PC-9 (cell line): ENCODE data around the gene SUPT20H. TPM values are rescaled to one million over a fixed set of nuclear protein-coding genes. Genes with fewer than 3 reads are reported as not detected.

Experiments used
- BruUV-seq: library from RNA; stranded (reverse); fragments of 400-500 nt; replicated peaks from 2 replicates; lab custom pipeline; 2021; lab: Mats Ljungman, UMichigan
- CTCF ChIA-PET: fragments of 300-600 bp; sonication (Branson Sonifier 250); formaldehyde crosslinking; loops from one replicate; lab custom pipeline; 2022; ENCODE audit warnings: antibody characterized with exemption; lab: Charles Lee
- POLR2A ChIA-PET: fragments of 300-600 bp; sonication (Branson Sonifier 250); formaldehyde crosslinking; loops from one replicate; lab custom pipeline; 2022; ENCODE audit warnings: antibody characterized with exemption; ENCODE audit not compliant: unreplicated experiment; lab: Charles Lee
- DNase-seq, 2 experiments: peaks; one replicate each; pipeline versions ENCODE4 v3.0.0 to v3.0.0-alpha.2; 2015 to 2022; ENCODE audit warnings: mixed read lengths in 1 of 2
- H2AFZ ChIP-seq: fragments of 200-600 bp; sonication (generic); 2 replicates; pipeline ENCODE4 v1.8.1; 2017; ENCODE audit warnings: antibody characterized with exemption
- H3F3A ChIP-seq: fragments of 200-600 bp; sonication (generic); 2 replicates; pipeline ENCODE4 v1.8.1; 2017; ENCODE audit warnings: antibody characterized with exemption, mild to moderate bottlenecking, low read depth; ENCODE audit not compliant: insufficient read depth
- H3K27ac ChIP-seq: fragments of 200-600 bp; sonication (generic); 2 replicates; pipeline ENCODE4 v1.6.1; 2016; ENCODE audit warnings: mixed run types
- H3K27me3 ChIP-seq: fragments of 200-600 bp; sonication (generic); 2 replicates; pipeline ENCODE4 v1.6.1; 2016; ENCODE audit warnings: low read depth, mixed run types; ENCODE audit not compliant: insufficient read depth
- H3K36me3 ChIP-seq: fragments of 200-600 bp; sonication (generic); 2 replicates; pipeline ENCODE4 v1.6.1; 2016; ENCODE audit warnings: low read depth, mixed run types
- H3K4me1 ChIP-seq: fragments of 200-600 bp; sonication (generic); replicated peaks from 2 replicates; pipeline ENCODE4 v1.6.1; 2016; ENCODE audit warnings: mixed run types; ENCODE audit not compliant: insufficient read depth
- H3K4me2 ChIP-seq: fragments of 200-600 bp; sonication (generic); 2 replicates; pipeline ENCODE4 v1.6.1; 2017; ENCODE audit warnings: mixed run types
- H3K4me3 ChIP-seq: fragments of 200-600 bp; sonication (generic); 2 replicates; pipeline ENCODE4 v1.6.1; 2016; ENCODE audit warnings: mixed run types
- H3K79me2 ChIP-seq: fragments of 200-600 bp; sonication (generic); 2 replicates; pipeline ENCODE4 v1.6.1; 2017; ENCODE audit warnings: low read depth, mixed run types
- H3K9me2 ChIP-seq: fragments of 200-600 bp; sonication (generic); 2 replicates; pipeline ENCODE4 v1.8.1; 2017; ENCODE audit warnings: mild to moderate bottlenecking; ENCODE audit not compliant: insufficient read depth
- H3K9me3 ChIP-seq: fragments of 200-600 bp; sonication (generic); 2 replicates; pipeline ENCODE4 v1.8.1; 2016; ENCODE audit warnings: low read depth; ENCODE audit not compliant: insufficient read depth
- H4K20me1 ChIP-seq: fragments of 200-600 bp; sonication (generic); 2 replicates; pipeline ENCODE4 v1.8.1; 2017; ENCODE audit not compliant: insufficient read depth
- CTCF ChIP-seq: fragments of 200-600 bp; sonication (generic); conservative IDR thresholded peaks from 2 replicates; pipeline ENCODE4 v1.6.1; 2017; ENCODE audit warnings: mixed run types, antibody characterized with exemption, mild to moderate bottlenecking, moderate library complexity
- EZH2 ChIP-seq: fragments of 200-600 bp; sonication (generic); IDR thresholded peaks from 2 replicates; pipeline ENCODE4 v1.8.0; 2017; ENCODE audit warnings: antibody characterized with exemption, low read depth
- intact Hi-C: fragments of 100-400 bp; cut with micrococcal nuclease; formaldehyde crosslinking; loops from one replicate; pipeline ENCODE4 v1.10.0; 2022; ENCODE audit not compliant: unreplicated experiment
- total RNA-seq: library from RNA; stranded (reverse); gene quantifications from 2 replicates; pipeline ENCODE4 v1.2.3, GENCODE V29; 2021

Gene SUPT20H
- total RNA-seq, 1 experiment from 2014 or later: 44.1 TPM

- Histone ChIP-seq H4K20me1 (no peaks in the 10 kb centered on the region), H3K9me3 (no peaks in the 10 kb centered on the region), H3K4me2 (no peak overlapping the region), H3K36me3 (peaks cover 41% of the 10 kb centered on the region), H2AFZ (no peak overlapping the region), H3F3A (peaks cover 4% of the 10 kb centered on the region; the same call in 1 of the 2 replicates), H3K27me3 (no peaks in the 10 kb centered on the region), H3K79me2 (no peaks in the 10 kb centered on the region), H3K4me3 (no peak overlapping the region), H3K27ac (no peak overlapping the region), H3K4me1 (no peaks in the 10 kb centered on the region), H3K9me2 (no peaks in the 10 kb centered on the region)
- no peak for DNase-seq
- TF ChIP-seq CTCF: no peak
- no peak for TF ChIP-seq EZH2
- intact Hi-C loops: no loop called here
- POLR2A ChIA-PET: no interaction called here
- no TSS peak for BruUV-seq
- CTCF ChIA-PET: no interaction called here
These were observed 22.2 kb downstream of the SUPT20H start for GRCh38 chr13:37037241-37037640.

GRCh38 chr13:37029617-37030016, 29.9 kb downstream of the SUPT20H start:
- Histone ChIP-seq H3K4me3 (no peak overlapping the region), H3F3A (no peaks in the 10 kb centered on the region), H3K9me3 (no peaks in the 10 kb centered on the region), H3K27me3 (no peaks in the 10 kb centered on the region), H3K27ac (no peak overlapping the region; the same call in 1 of the 2 replicates), H2AFZ (no peak overlapping the region), H3K9me2 (no peaks in the 10 kb centered on the region), H4K20me1 (no peaks in the 10 kb centered on the region), H3K36me3 (peaks cover 26% of the 10 kb centered on the region), H3K79me2 (no peaks in the 10 kb centered on the region), H3K4me2 (no peak overlapping the region), H3K4me1 (no peaks in the 10 kb centered on the region)
- BruUV-seq: no TSS peak
- TF ChIP-seq CTCF: no peak
- no peak for TF ChIP-seq EZH2
- CTCF ChIA-PET: no interaction called here
- POLR2A ChIA-PET: no interaction called here
- DNase-seq: no peak
- intact Hi-C loops: no loop called here

- no TSS peak for BruUV-seq
- POLR2A ChIA-PET: interaction anchor here (0.6 kb wide), 1 partner anchor 178 kb away, joined by 6 read pairs; no protein-coding TSS in a partner anchor
These were observed 31.8 kb downstream of the SUPT20H start for GRCh38 chr13:37027639-37028038.

More at GRCh38 chr13:37027639-37028038, 31.8 kb downstream of the SUPT20H start:
- no peak for DNase-seq
- CTCF ChIA-PET: no interaction called here
- intact Hi-C loops: loop anchor here (2.0 kb wide), 1 partner anchor 13 kb away; no protein-coding TSS in a partner anchor
- Histone ChIP-seq H3K79me2 (no peaks in the 10 kb centered on the region), H3K9me2 (no peaks in the 10 kb centered on the region), H3K36me3 (peaks cover 27% of the 10 kb centered on the region), H4K20me1 (0 out of 2 replicates have a peak, but pooled peaks cover 8% of the 10 kb centered on the region), H3K27ac (no peak overlapping the region), H3K4me1 (no peaks in the 10 kb centered on the region), H3K4me3 (no peak overlapping the region), H3F3A (no peaks in the 10 kb centered on the region), H3K4me2 (no peak overlapping the region), H3K27me3 (no peaks in the 10 kb centered on the region), H3K9me3 (no peaks in the 10 kb centered on the region), H2AFZ (no peak overlapping the region)
- no peak for TF ChIP-seq CTCF
- no peak for TF ChIP-seq EZH2
